ENCODE data around the gene KCNQ4. TPM values are rescaled to one million over a fixed set of nuclear protein-coding genes. Genes with fewer than 3 reads are reported as not detected.

KCNQ4 gene
- polyA plus RNA-seq, 1 donor: 35.5 TPM

GRCh38 chr1:40840526-40841323 is 57.1 kb downstream of the KCNQ4 start:
- DNase-seq (ENCODE audit: low read depth): no peak

- no peak for DNase-seq (ENCODE audit: low read depth)
These were observed 58.0 kb downstream of the KCNQ4 start for GRCh38 chr1:40841602-40842001.

DNA sequence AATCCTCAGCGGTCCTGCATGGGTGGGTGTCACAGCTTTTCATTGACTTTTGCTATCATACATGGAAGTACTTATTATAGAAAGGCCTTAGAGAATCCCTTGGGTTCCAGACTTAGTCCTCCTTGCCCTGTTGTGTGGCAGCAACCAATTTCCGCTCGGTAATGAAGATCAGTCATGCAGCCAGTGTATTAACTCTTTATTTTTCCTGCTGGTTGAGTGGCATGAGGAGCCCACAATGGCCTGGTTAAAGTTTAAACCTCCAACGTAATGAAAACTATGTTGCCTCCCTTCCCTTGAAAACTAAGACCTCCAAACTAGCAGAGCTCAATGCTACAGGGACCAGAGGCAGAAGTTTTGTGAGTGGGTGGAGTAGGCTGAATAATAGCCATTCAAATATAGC is 58.6 kb downstream of the KCNQ4 start:
- DNase-seq (ENCODE audit: low read depth): no peak

GRCh38 chr1:40842691-40843090 is 59.1 kb downstream of the KCNQ4 start:
- DNase-seq (ENCODE audit: low read depth): no peak

DNA sequence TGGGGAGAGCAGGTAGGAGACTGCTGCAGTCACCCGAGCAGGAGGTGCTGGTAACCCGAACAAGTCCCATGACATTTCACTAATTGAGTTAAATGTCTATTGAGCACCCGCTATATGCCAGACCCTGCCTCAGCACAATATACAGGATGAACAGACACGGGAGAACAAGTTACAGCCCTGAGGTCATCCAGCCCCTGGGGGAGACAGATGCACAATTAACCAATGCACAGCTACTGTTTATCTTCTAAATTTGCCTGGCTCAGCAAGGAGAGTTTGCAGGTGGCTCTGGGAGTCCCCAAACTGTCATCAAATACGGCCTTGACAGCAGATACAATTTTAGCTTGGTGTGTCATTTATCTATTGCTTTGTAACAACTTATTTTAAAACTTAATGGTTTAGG is 60.5 kb downstream of the KCNQ4 start:
- DNase-seq (ENCODE audit: low read depth): no peak

- DNase-seq (ENCODE audit: low read depth): no peak
These were observed 61.6 kb downstream of the KCNQ4 start for GRCh38 chr1:40844887-40845878.

- DNase-seq (ENCODE audit: low read depth): no peak
These were observed 62.3 kb downstream of the KCNQ4 start for GRCh38 chr1:40845895-40846294.

GRCh38 chr1:40847023-40847745 is 63.6 kb downstream of the KCNQ4 start:
- no peak for DNase-seq (ENCODE audit: low read depth)

DNA sequence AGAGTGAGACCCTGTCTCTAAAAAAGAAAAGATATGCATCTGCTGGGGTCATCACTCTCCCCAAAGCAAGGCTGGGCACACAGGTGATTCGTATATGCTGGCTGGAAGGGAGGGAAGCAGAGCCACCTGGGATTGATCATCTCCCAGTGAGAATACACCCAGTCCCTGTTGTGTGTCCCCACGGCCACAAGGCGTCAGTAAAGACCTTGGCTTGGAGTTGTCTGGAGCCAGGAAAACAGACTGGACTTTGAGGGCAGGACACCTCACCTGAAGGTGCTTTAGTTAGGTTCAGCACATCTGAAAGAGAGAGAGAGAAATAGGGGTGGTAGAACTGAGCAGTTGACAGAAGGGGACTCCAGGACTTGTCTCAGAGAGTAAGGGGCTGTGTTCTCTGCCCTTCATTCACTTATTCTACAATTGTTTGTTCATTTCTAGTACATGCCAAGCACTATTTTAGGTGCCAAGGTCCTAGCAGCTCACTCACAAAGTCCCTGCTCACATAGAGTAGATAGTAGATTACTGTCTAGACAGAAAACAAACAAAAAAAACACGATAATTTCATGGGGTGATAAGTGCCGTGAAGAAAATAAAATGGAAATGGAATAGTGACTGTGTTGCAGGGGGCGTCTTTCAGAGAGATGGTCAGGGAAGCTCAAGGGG is 65.1 kb downstream of the KCNQ4 start:
- no peak for DNase-seq (ENCODE audit: low read depth)

- no peak for DNase-seq (ENCODE audit: low read depth)
These were observed 66.4 kb downstream of the KCNQ4 start for GRCh38 chr1:40849801-40850592.

DNA sequence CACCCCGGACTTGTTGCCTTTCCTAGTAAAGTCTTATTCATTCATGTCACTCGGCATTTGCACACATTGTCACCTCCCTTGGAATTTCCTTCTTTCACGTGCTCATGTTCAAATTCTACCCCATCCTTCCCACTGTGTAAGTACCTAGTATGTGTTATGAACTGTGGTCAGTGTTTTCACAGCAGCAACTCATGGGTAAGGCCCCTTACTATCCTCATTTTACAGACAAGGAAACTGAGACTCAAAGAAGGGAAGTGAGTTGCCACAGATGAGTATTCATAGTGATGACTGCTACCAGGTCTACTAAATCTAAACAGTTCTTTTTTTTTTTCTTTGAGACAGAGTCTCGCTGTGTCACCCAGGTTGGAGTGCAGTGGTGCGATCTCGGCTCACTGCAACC is 68.1 kb downstream of the KCNQ4 start:
- no peak for DNase-seq (ENCODE audit: low read depth)

GRCh38 chr1:40853113-40853884 is 69.7 kb downstream of the KCNQ4 start:
- DNase-seq (ENCODE audit: low read depth): no peak

GRCh38 chr1:40853885-40854170 is 70.2 kb downstream of the KCNQ4 start:
- no peak for DNase-seq (ENCODE audit: low read depth)

DNA sequence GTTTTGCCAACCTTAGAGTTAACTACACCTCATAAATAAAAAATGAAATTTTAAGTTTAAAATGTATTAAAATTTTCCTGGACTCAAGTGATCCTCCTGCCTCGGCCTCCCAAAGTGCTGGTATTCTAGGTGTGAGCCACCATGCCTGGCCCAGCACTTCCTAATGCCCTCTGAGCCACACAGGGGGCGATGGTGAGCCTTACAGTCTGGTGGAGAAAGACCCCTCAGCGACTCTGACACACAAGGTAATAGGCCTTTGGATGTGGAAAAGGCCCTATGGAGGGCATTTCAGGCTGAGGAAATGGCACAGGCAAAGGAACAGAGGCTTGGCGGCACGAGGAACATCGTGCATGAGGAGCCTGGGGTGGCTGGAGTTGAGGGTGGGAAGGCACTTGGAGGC is 71.9 kb downstream of the KCNQ4 start:
- DNase-seq (ENCODE audit: low read depth): no peak

GRCh38 chr1:40856116-40856515 is 72.5 kb downstream of the KCNQ4 start:
- no peak for DNase-seq (ENCODE audit: low read depth)

DNA sequence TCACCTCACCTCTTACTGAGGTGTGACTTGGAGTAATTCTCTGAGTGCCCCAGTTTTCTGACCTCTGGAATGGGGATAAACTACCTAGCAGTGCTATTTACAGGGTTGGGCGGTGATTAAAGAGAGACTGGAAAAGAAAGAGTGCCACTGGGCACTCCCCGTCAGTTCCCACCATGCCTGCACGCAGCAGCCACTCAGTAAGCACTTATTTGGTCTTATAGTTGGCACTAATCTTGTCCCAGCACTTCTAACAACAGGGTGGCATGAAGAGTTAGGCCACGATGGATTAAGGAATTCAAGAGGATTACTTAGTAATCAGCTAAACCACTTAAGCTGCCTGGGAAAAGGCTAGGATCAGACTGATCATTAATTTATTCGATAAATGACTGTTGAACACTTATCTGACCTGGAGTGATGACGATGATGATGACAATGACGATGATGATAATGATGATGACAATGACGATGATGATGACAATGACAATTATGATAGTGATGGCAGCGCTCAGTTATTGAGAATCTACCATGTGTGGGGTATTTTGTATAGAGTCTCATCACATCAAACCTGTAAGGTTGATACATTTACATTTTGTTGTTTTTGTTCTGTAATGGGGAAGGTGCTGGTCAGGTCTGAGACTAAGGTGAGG is 73.2 kb downstream of the KCNQ4 start:
- no peak for DNase-seq (ENCODE audit: low read depth)

- no peak for DNase-seq (ENCODE audit: low read depth)
These were observed 74.2 kb downstream of the KCNQ4 start for GRCh38 chr1:40857737-40858136.

DNA sequence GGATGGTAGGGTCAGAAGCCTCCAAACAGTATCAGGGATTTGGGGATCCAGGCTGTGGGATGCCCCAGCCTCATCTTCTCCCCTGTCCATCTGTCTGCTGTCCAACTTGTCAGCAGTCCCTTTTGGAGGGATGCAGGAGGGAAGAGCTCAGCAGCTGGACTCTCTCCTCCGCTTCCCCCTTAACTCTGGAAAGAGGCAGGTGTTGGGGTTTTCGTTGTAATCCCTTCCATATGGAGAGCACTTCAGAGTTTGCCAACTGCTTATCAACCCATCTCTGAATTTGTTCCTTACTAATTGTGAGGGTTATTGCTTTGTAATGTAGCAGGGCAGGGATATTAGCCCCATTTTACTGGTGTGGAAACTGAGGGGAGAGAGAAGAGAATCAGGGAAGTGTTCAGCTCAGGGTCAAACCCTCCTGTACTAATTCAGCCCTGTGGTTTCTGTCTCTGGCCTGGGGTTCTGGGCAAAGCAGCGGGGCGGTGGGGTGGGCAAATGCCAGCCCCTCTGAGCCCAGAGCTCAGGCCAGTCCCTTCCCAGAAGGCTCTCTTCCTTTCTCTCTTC is 75.3 kb downstream of the KCNQ4 start:
- DNase-seq (ENCODE audit: low read depth): no peak

- no peak for DNase-seq (ENCODE audit: low read depth)
These were observed 77.2 kb downstream of the KCNQ4 start for GRCh38 chr1:40860706-40861223.

Measured in forelimb muscle (tissue), 1 donor.